ENCODE results near the gene SERPINB6.

The SERPINB6 gene

DNA sequence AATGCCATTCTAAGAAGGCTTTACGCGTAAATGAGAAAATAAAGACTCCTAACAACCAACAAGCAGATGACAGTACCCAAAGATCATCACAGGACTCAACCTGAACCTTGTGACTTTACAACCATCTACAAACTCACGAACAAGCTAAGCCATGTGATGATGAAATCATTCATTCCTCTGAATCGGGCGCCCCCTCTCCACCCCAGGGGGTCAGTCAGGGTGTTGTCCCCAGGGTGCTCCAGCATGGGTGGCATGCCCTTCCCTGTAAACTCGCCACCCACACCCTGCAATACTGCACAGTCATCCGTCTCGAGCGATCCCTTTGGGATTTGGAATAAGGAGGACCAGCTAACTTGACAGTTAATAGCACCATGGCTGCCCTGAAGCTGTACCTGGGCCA, 12.6 kb downstream of the SERPINB6 start:
- Histone ChIP-seq H3K36me3 (ENCODE audit: control insufficient read depth, low read length) (no peaks in the 10 kb centered on the region), H3K4me2 (ENCODE audit: low read length) (no peak overlapping the region), H3K4me3 (ENCODE audit: low read length) (no peak overlapping the region), H3K9me3 (ENCODE audit: control insufficient read depth, insufficient read depth, low read length) (no peaks in the 10 kb centered on the region), H3K9me2 (replicated peaks; ENCODE audit: control insufficient read depth, low read length) (no peaks in the 10 kb centered on the region), H3K27me3 (ENCODE audit: control insufficient read depth, low read length) (peaks cover 14% of the 10 kb centered on the region), H4K20me1 (ENCODE audit: control insufficient read depth, insufficient read depth, low read depth, low read length) (no peaks in the 10 kb centered on the region), H3K4me1 (ENCODE audit: control insufficient read depth, low read length) (no peaks in the 10 kb centered on the region), H3F3A (ENCODE audit: control insufficient read depth, insufficient read depth) (no peaks in the 10 kb centered on the region), H3K27ac (ENCODE audit: low read depth, low read length) (no peak overlapping the region), H3K79me2 (ENCODE audit: control insufficient read depth, low read length) (no peaks in the 10 kb centered on the region)
- TF ChIP-seq, protein P1, sequence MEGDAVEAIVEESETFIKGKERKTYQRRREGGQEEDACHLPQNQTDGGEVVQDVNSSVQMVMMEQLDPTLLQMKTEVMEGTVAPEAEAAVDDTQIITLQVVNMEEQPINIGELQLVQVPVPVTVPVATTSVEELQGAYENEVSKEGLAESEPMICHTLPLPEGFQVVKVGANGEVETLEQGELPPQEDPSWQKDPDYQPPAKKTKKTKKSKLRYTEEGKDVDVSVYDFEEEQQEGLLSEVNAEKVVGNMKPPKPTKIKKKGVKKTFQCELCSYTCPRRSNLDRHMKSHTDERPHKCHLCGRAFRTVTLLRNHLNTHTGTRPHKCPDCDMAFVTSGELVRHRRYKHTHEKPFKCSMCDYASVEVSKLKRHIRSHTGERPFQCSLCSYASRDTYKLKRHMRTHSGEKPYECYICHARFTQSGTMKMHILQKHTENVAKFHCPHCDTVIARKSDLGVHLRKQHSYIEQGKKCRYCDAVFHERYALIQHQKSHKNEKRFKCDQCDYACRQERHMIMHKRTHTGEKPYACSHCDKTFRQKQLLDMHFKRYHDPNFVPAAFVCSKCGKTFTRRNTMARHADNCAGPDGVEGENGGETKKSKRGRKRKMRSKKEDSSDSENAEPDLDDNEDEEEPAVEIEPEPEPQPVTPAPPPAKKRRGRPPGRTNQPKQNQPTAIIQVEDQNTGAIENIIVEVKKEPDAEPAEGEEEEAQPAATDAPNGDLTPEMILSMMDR (IDR thresholded peaks at IDR 0.05; ENCODE audit: low read depth, low read length, poor library complexity, severe bottlenecking), result no peak
- TF ChIP-seq EZH2phosphoT487 (IDR thresholded peaks at IDR 0.05; ENCODE audit: borderline replicate concordance, low read length), result no peak

DNA sequence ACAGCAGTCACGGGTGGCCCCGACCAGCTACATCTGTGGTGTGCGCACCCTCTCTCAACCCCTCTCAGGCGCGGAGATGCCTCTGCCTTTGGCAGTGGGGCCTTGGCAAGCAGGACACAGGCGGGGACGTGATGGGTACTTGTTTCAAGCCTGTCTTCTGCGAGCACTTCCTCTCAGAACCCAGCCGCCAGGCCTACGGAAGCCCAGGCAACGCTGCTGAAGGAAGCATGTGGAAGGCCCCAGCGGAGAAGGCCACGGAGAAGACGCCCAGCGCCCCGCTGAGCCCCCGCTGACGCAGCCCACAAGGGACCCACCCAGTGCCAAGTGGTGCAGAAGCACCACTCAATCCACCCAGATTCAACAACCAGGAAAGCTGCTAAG, 13.0 kb downstream of the SERPINB6 start:
- no peaks in the 10 kb centered on the region for H3K79me2 ChIP-seq (ENCODE audit: control insufficient read depth, low read length)
- H4K20me1 ChIP-seq (ENCODE audit: control insufficient read depth, insufficient read depth, low read depth, low read length), result no peaks in the 10 kb centered on the region
- no peaks in the 10 kb centered on the region for H3K36me3 ChIP-seq (ENCODE audit: control insufficient read depth, low read length)
- no peak overlapping the region for H3K27ac ChIP-seq (ENCODE audit: low read depth, low read length)
- H3K9me3 ChIP-seq (ENCODE audit: control insufficient read depth, insufficient read depth, low read length), result no peaks in the 10 kb centered on the region
- H3K4me1 ChIP-seq (ENCODE audit: control insufficient read depth, low read length), result no peaks in the 10 kb centered on the region
- no peaks in the 10 kb centered on the region for H3K9me2 ChIP-seq (replicated peaks; ENCODE audit: control insufficient read depth, low read length)
- no peak overlapping the region for H3K4me2 ChIP-seq (ENCODE audit: low read length)
- no peaks in the 10 kb centered on the region for H3F3A ChIP-seq (ENCODE audit: control insufficient read depth, insufficient read depth)
- H3K27me3 ChIP-seq (ENCODE audit: control insufficient read depth, low read length), result peaks cover 12% of the 10 kb centered on the region
- TF ChIP-seq, protein P1 (IDR thresholded peaks at IDR 0.05; ENCODE audit: low read depth, low read length, poor library complexity, severe bottlenecking), result no peak
- no peak for TF ChIP-seq EZH2phosphoT487 (IDR thresholded peaks at IDR 0.05; ENCODE audit: borderline replicate concordance, low read length)
- no peak overlapping the region for H3K4me3 ChIP-seq (ENCODE audit: low read length)

DNA sequence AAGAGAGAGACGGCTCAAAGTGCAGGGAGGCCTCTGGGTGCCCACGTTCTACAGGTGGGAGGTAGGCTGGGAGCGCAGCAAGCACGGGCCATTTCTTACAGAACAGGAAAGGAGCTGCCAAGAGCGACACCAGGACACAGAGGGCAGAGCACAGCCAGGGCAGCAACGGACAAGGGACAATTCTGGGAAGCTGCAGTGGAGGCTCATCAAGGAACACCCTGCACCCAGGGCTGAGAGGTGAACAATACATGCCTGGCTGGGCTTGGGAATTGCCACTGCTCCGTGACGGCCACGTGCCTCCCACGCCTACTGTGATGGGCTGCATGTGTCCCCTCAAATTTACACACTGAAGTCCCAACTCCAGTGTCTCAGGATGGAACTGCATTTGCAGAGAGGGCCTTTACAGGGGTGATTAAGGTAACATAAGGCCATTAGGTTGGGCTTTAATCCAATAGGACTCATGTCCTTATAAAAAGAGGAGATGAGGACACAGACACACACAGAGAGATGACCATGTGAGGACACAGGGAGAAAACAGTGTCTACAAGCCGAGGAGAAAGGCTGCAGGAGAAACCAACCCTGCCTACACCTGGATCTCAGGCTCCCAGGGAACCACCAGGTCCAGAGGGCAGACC, 13.6 kb downstream of the SERPINB6 start:
- Histone ChIP-seq H3F3A (ENCODE audit: control insufficient read depth, insufficient read depth) (no peaks in the 10 kb centered on the region), H3K4me2 (ENCODE audit: low read length) (no peak overlapping the region), H3K27ac (ENCODE audit: low read depth, low read length) (no peak overlapping the region), H3K4me3 (ENCODE audit: low read length) (no peak overlapping the region), H3K9me3 (ENCODE audit: control insufficient read depth, insufficient read depth, low read length) (no peaks in the 10 kb centered on the region), H3K79me2 (ENCODE audit: control insufficient read depth, low read length) (no peaks in the 10 kb centered on the region), H4K20me1 (ENCODE audit: control insufficient read depth, insufficient read depth, low read depth, low read length) (no peaks in the 10 kb centered on the region), H3K4me1 (ENCODE audit: control insufficient read depth, low read length) (peaks cover 3% of the 10 kb centered on the region), H3K9me2 (replicated peaks; ENCODE audit: control insufficient read depth, low read length) (no peaks in the 10 kb centered on the region), H3K27me3 (ENCODE audit: control insufficient read depth, low read length) (peaks cover 12% of the 10 kb centered on the region), H3K36me3 (ENCODE audit: control insufficient read depth, low read length) (no peaks in the 10 kb centered on the region)
- TF ChIP-seq, protein P1 (IDR thresholded peaks at IDR 0.05; ENCODE audit: low read depth, low read length, poor library complexity, severe bottlenecking), result no peak
- no peak for TF ChIP-seq EZH2phosphoT487 (IDR thresholded peaks at IDR 0.05; ENCODE audit: borderline replicate concordance, low read length)
